Effector memory CD4-positive, alpha-beta T cell (primary cell): ENCODE data around the gene COL20A1.

ENCODE experiments used
- DNase-seq, 3 donors: peaks; one replicate each; pipeline ENCODE4 v3.0.0-alpha.2; 2020
- H3K27ac ChIP-seq: 2 replicates; pipeline ENCODE4 v1.7.0; 2013; ENCODE audit warnings: mild to moderate bottlenecking, low read length, moderate library complexity; ENCODE audit not compliant: insufficient read depth, poor library complexity, severe bottlenecking
- H3K27me3 ChIP-seq: replicated peaks from 2 replicates; pipeline ENCODE4 v1.7.0; 2013; ENCODE audit warnings: mild to moderate bottlenecking, low read length; ENCODE audit not compliant: insufficient read depth, control insufficient read depth, poor library complexity, severe bottlenecking
- H3K36me3 ChIP-seq: 2 replicates; pipeline ENCODE4 v1.7.0; 2013; ENCODE audit warnings: mild to moderate bottlenecking, low read length, moderate library complexity; ENCODE audit not compliant: control insufficient read depth, insufficient read depth
- H3K4me1 ChIP-seq: 2 replicates; pipeline ENCODE4 v1.7.0; 2013; ENCODE audit warnings: low read length, mild to moderate bottlenecking; ENCODE audit not compliant: control insufficient read depth, insufficient read depth, poor library complexity, severe bottlenecking
- H3K4me3 ChIP-seq: 2 replicates; pipeline ENCODE4 v1.7.0; 2013; ENCODE audit warnings: low read length, low read depth, mild to moderate bottlenecking; ENCODE audit not compliant: insufficient read depth, poor library complexity, severe bottlenecking
- H3K9me3 ChIP-seq: 2 replicates; pipeline ENCODE4 v1.7.0; 2013; ENCODE audit warnings: mild to moderate bottlenecking, low read length, moderate library complexity; ENCODE audit not compliant: control insufficient read depth

The COL20A1 gene

DNA sequence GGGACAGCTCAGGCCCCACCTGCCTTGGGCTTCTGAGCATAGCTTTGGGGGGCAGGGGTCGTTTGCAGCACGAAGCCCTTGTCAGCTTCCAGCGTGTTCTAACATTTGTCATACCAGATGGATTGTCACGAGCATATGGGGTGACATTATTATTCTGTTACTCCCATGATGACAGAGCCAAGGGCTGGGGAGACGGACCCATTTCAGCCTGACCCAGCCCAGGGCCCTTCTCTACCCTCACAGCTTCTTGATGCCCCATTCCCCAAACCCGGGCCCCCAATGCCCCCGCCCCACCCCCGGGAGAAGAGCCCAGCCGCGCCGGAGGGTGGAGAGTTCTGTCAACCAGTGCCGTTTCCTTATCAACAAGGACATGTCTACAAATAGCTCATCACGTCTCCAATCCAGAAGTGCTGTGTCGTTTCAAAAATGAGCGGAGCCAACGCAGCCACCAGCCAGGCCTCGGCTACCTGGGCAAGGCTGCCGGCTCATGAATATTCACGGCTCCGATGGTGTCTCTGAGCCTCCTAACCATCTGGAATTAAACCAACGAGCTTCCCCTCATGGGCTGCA lies 77.7 kb downstream of the COL20A1 start:
- no peaks in the 10 kb centered on the region for H3K4me1 ChIP-seq
- no peaks in the 10 kb centered on the region for H3K36me3 ChIP-seq
- no peaks in the 10 kb centered on the region for H3K9me3 ChIP-seq
- no peaks in the 10 kb centered on the region for H3K27me3 ChIP-seq
- DNase-seq: no peak
- H3K27ac ChIP-seq: no peak overlapping the region
- no peak overlapping the region for H3K4me3 ChIP-seq

- Histone ChIP-seq H3K4me1 (no peaks in the 10 kb centered on the region), H3K27me3 (peaks cover 4% of the 10 kb centered on the region), H3K36me3 (no peaks in the 10 kb centered on the region), H3K9me3 (no peaks in the 10 kb centered on the region), H3K4me3 (no peak overlapping the region), H3K27ac (no peak overlapping the region)
- no peak for DNase-seq
These were observed 78.4 kb downstream of the COL20A1 start for GRCh38 chr20:63371291-63371865.

DNA sequence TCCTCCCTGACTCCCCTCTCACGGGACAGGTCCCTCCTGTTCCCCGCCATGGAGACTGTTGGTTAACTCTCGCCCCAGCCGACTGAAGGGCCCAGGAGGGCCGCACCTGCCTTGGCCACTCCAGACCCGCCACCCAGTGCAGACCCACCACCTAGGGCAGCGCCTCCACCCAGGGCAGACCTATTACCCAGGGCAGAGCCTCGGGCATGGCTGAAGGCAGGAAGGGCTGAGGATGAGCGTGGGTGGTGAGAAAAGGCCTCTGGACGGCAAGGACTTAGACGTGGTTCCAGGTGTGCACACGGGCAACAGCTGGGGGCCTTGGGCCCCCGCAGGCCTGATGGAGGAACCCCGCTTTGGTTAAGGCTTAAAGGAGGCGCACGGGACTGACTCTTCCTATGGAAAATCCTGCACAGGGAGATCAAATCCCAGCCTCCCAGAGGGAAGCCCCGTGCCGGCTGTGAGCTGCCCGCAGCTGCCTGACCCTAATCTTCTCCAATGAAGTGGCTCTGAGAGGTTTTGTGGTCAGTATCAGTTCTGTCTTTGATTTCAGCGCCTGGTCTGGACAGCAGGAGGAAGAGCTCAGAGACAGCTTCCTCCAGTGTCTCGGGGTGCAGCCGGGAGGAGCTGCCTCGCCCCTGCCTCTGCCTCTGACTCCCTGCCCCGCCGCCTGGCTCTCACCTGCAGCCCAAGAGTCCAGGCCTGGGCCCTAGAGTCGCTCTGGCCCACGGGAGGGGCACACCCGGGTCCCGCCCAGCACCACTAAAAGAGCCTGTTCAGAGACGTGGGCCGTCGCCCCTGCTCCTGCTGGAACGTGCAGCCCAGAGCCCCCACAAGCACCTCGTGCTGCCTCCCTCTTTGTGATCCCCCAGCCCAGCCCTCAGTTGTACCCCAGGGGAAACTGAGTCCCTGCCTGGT lies 80.2 kb downstream of the COL20A1 start:
- peaks cover 4% of the 10 kb centered on the region for H3K27me3 ChIP-seq

DNA sequence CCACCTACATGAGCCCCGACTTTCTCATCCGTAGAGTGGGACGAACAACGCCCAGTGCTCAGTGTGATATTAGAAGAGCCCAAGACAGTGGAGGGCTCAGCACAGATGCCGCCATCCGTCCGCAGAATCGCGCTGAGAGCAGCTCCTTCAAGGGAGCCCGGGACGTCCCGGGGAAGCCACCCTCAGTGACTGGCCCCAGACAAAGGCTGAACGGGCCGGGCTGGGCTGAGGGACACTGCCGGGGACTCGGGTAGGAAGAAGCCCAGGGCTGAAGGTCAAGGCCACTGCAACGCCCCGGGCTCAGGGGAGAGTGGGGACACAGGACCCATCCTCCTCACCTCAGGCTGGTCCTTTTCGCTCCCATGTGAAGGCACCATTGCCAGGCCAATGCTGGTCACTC lies 81.0 kb downstream of the COL20A1 start:
- Histone ChIP-seq H3K4me3 (no peak overlapping the region), H3K4me1 (no peaks in the 10 kb centered on the region), H3K27ac (no peak overlapping the region), H3K9me3 (no peaks in the 10 kb centered on the region), H3K36me3 (no peaks in the 10 kb centered on the region), H3K27me3 (peaks cover 4% of the 10 kb centered on the region)
- no peak for DNase-seq

More for the DNA sequence above, 80.2 kb downstream of the COL20A1 start:
- Histone ChIP-seq H3K4me1 (no peaks in the 10 kb centered on the region), H3K9me3 (no peaks in the 10 kb centered on the region), H3K27ac (no peak overlapping the region), H3K36me3 (no peaks in the 10 kb centered on the region), H3K4me3 (no peak overlapping the region)
- no peak for DNase-seq

GRCh38 chr20:63374504-63374903 lies 81.5 kb downstream of the COL20A1 start:
- no peak overlapping the region for H3K4me3 ChIP-seq
- no peaks in the 10 kb centered on the region for H3K9me3 ChIP-seq
- no peak overlapping the region for H3K27ac ChIP-seq
- H3K4me1 ChIP-seq: no peaks in the 10 kb centered on the region
- no peaks in the 10 kb centered on the region for H3K36me3 ChIP-seq
- DNase-seq: no peak
- peaks cover 4% of the 10 kb centered on the region for H3K27me3 ChIP-seq

DNA sequence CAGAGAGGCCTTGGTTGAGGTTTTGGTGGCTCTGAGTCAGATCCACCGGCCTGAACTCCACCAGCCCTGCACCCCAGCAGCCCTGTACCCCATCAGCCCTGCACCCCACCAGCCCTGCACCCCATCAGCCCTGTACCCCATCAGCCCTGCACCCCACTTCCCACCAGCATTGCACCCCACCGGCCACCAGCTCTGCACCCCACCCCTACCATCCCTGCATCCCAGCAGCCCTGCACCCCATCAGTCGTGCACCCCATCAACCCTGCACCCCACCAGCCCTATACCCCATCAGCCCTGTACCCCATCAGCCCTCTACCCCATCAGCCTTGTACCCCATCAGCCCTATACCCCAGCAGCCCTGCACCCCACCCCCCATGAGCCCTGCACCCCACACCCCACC lies 82.5 kb downstream of the COL20A1 start:
- no peaks in the 10 kb centered on the region for H3K4me1 ChIP-seq
- no peaks in the 10 kb centered on the region for H3K9me3 ChIP-seq
- no peak for DNase-seq
- H3K4me3 ChIP-seq: no peak overlapping the region
- peaks cover 4% of the 10 kb centered on the region for H3K27me3 ChIP-seq
- no peak overlapping the region for H3K27ac ChIP-seq
- H3K36me3 ChIP-seq: no peaks in the 10 kb centered on the region

- no peak for DNase-seq
- no peak overlapping the region for H3K4me3 ChIP-seq
- no peak overlapping the region for H3K27ac ChIP-seq
- no peaks in the 10 kb centered on the region for H3K9me3 ChIP-seq
- peaks cover 8% of the 10 kb centered on the region for H3K27me3 ChIP-seq
- no peaks in the 10 kb centered on the region for H3K36me3 ChIP-seq
- H3K4me1 ChIP-seq: no peaks in the 10 kb centered on the region
These were observed 83.6 kb downstream of the COL20A1 start for GRCh38 chr20:63376283-63377250.

DNA sequence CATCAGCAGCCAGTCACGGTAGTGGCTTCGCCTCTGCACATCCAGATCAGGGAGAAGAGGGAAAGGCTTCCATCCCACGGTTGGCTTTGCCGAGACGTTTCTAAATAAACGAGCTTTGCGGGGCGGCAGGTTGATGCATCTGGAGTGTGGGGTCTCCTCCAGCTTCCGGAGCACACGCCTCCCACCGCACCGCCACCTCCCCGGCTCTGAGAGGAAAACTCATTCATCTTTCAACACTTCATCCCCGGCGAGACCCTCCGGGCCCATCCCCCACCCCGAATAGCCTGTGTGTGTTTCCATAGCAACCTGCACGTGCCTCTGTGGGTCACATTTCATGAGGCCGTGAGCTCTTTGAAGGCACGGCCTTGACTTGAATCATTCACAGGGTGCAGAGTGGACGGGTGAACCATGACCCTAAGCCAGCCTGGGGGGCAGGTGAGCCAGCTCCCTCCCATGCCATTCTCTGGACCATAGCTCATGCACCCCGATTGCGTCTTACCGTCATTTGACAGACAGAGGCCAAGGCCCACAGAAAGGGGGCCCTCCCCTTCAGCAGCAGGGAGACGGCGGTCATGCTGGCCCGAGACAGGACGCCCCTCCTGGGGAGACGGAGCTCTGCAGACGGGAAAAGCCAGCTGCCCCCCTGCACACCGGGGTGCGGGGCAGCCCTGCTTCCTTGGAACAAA lies 84.4 kb downstream of the COL20A1 start:
- Histone ChIP-seq H3K4me3 (no peak overlapping the region), H3K4me1 (no peaks in the 10 kb centered on the region), H3K9me3 (no peaks in the 10 kb centered on the region), H3K27me3 (peaks cover 15% of the 10 kb centered on the region), H3K27ac (no peak overlapping the region), H3K36me3 (no peaks in the 10 kb centered on the region)
- DNase-seq: no peak

DNA sequence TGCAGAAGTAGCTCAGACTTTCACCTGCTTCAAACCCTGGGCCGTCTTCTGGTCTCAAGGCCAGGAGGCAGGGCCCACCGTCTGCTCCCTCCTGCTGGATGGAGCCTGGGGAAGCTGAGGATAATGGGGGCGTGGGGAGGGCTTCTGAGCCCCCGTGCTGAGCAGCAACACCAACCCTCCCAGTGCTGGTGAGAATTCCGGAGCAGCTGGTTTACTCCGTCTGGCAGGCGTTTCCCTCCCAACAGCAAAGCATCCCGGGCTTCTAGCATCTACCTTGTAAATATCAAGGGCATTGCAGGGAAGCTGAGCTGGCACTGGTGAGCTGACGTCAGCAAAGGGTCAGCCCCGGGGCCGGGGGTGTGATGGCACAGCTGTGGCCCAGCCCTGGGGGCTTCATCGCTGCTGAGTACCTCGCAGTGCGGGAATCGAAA lies 85.0 kb downstream of the COL20A1 start:
- no peaks in the 10 kb centered on the region for H3K4me1 ChIP-seq
- peaks cover 16% of the 10 kb centered on the region for H3K27me3 ChIP-seq
- no peak overlapping the region for H3K27ac ChIP-seq
- no peak for DNase-seq
- no peaks in the 10 kb centered on the region for H3K9me3 ChIP-seq
- no peak overlapping the region for H3K4me3 ChIP-seq
- no peaks in the 10 kb centered on the region for H3K36me3 ChIP-seq
